Measurements from ENCODE around the gene FAM170B.

DNA sequence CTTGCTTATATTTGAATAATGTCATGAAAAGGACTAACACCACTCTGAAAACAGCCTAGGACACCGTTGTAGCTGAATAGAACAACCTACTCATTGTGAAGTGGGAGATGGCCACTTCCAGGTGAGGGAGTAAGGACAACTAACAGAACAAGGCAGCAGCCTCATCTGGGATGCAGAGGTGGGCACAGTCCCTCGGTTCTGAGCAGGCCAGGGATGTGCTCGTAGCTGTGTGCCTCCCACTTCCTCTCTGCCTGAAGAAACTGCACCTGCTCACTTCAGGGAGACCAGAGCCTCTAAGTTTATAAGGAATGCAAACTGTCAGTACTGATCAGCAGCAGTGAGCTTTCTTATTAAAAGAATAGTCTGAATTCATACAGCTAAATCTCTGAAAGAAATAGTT, 21.0 kb downstream of the FAM170B start:
- TF ChIP-seq RCOR1 (IDR thresholded peaks at IDR 0.05; ENCODE audit: low read length) = no peak
- no peak for TF ChIP-seq CTCF (IDR thresholded peaks at IDR 0.05)

All from SK-N-SH (cell line).